Hematopoietic multipotent progenitor cell treated with erythropoietin and hydrocortisone succinate and interleukin-3 and kit ligand, for 17 days (in vitro differentiated cells): ENCODE results near the gene JCHAIN.

Source experiments
- DNase-seq: peaks from one replicate; pipeline ENCODE4 v3.0.0-alpha.2; 2015; ENCODE audit warnings: low spot score

The JCHAIN gene

GRCh38 chr4:70640192-70640591, 26.1 kb downstream of the JCHAIN start:
- no peak for DNase-seq

DNA sequence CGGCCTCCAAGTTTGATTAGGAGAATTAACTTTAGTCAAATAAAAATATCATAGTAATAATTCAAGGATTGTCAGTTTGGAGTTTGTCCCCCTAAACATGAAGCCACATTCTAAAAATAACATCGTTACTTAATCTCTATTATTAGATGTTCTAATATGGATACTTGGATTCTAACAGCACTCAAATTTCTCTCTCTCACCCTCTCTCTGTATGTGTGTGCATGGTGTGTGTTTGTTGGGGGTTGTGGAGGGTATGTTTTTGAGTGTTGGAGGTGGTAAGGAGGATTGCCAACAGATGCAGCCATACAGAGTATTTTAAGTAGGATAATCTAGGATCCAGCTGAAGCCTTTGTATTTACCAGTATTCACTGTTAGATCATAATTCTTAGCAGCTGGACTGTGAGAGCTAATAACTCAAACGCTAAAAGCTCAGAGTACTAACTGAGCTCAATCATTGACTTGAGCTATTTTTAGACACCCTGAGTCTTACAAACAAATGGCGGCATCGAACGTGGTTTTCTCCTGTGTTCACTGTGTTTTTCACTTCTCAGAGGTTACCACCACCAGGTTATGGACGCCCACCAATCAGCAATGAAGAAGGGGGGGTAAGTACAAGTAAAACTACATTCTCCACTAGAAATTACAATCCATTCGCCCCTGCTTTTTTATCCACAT, 28.9 kb downstream of the JCHAIN start:
- DNase-seq = no peak

DNA sequence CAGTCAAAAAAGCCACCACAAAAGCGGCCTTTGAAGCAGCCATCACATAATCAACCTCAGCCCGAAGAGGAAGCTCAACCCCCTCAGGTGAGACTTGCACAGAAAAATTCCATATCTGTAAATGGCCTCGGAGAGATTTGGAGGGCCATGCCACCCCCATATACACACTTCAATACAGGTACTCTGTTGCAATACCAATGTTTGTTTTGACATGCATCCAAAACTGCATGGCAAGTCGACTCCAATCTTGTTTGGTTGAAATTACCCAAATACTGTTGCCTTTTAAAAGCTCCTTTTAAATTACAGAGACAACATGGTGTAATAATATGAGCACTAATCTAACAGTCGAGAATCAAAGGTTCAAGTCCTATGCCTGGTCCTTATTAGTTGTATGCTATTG, 31.8 kb downstream of the JCHAIN start:
- DNase-seq = no peak

- DNase-seq = no peak
Observed at GRCh38 chr4:70632028-70632427, 34.3 kb downstream of the JCHAIN start.

GRCh38 chr4:70630162-70630561, 36.1 kb downstream of the JCHAIN start:
- no peak for DNase-seq

DNA sequence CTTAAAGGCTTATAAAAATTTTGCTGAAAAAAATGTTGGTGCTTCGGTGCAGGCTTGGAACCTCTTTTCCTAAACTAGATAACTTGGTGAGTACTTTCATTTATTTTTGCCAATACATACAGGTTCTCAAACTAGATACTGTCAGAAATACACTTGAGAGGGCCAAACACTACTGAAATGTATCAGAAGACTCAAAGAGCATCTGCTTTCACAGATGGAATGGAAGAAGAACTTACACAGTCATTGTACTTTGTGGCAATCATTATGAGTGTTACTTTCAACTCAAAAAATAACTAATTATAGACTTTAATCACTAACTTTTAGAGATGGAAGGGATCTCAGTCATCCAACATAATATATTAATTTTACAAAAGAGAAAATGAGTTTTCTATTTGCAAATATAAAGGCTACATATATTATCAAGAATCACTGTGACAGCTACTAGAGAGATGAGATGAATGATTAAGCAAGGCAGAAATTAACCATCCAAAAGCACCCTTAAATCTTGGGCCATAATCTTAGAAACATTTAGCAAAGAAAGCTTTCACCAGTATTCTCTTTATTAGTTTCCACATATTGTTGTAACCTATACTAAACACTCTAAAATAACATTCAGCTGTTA, 36.7 kb downstream of the JCHAIN start:
- no peak for DNase-seq

- DNase-seq = no peak
Observed at GRCh38 chr4:70628444-70628843, 37.9 kb downstream of the JCHAIN start, which contains the start of gene ENAM. Gene ENAM (plus strand): TSS chr4:70628744. CDS start chr4:70629501, 757 bp downstream.

DNA sequence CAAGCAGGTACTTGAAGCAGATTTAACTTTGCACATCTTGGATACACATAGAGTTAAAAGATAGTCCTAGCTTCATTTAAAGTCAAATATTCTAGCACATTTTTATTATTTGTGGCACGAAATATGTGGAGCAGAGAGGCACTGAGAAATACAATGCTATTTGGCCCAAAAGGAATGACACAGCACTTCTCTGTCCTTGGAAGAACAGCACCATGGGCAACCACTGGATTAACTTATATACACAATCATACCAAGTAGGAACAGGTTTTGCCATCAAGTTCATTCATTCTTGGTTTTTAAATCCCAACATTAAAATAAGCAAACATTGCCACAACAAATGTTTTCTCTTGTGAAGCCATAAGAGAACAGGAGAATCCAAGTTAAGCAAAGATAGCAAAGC, 38.7 kb downstream of the JCHAIN start:
- DNase-seq = no peak

DNA sequence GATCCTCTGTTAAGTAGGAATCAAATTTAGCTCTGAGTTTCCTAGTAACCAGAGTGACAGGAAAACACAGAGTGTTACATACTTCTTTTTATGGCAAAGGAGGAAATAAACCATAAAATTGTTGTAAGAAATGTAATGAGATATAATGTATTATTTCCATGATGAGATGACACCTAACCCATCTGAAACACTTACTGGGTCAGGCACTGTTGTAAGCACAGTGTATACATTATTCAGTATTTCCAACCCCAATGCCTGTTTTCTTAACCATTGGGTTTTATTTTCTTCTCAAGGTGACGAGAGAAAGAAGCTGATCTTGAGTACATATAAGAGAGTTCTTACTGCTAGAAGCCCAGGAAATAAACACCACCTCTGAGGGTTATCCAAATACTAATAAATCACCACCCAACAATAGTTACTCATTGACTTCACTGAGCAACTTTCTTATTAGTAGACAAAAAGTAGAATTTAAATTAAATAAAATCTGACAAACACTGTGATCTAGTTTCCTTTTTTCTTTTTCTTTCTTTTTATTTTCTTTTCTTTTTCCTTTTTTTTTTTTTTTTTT, 42.0 kb downstream of the JCHAIN start:
- DNase-seq = no peak

- no peak for DNase-seq
Observed at GRCh38 chr4:70623323-70623722, 43.0 kb downstream of the JCHAIN start.

GRCh38 chr4:70619778-70620177, 46.5 kb downstream of the JCHAIN start:
- no peak for DNase-seq

DNA sequence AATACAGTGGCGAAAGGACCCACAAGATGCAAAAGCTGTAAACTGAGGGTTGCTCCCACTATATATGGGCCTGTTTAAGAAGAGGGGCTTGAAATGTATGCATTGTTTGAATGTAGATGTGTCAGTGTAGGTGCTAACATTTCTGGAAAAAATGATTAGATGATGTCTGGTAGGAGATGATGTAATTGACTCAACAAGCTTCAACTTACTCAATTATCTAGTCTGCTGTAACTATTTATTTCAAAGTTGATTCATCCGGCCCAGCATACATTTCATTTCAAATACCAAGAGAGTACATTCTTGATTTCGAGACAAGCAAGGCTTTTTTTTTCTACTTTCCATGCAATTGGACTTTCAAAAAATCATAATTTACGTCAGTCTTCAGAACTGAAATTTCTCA, 47.0 kb downstream of the JCHAIN start:
- DNase-seq = no peak

DNA sequence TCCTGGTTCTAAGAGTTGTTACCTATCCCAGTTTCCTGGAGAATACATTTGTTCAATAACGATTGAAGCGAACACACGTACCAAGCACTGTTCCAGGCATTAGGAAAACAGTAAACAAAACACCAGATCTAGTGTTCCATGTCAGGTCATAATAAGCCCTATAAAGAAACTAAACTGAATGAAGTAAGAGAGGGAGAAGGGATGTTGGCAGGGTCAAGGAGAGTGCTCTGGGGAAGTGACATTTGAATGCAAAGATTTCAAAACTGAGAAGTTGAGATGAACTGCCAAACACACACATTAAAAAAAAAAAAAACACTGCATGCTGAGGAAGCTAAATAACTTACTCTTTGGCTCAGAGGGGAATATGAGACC, 52.1 kb downstream of the JCHAIN start:
- DNase-seq = no peak

GRCh38 chr4:70613306-70614183, 52.8 kb downstream of the JCHAIN start:
- no peak for DNase-seq

GRCh38 chr4:70608324-70608723, 58.0 kb downstream of the JCHAIN start:
- DNase-seq = no peak

DNA sequence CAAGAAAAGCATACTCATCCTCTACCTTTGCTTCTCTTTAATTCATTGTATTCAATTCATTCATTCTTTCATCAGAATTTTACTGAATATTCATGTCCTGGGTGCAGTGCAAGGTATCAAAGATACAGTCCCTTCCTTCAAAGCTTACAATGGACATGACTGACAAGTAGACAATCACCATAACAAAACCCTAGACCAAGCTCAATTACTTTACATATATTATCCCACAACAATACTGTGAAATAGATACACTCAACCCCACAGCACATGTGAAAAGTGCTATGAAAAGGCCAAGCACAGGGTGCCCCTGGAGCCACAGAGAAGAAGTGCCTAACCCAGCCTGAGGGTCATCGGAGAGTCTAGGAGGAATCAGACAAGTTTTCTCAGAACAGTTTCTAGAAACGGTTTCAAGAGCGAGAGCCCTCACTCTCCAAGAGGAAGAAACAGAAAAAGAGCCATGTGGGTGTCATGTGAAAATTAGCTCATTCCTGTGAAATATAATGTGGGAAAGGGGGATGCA, 58.9 kb downstream of the JCHAIN start:
- DNase-seq = no peak

DNA sequence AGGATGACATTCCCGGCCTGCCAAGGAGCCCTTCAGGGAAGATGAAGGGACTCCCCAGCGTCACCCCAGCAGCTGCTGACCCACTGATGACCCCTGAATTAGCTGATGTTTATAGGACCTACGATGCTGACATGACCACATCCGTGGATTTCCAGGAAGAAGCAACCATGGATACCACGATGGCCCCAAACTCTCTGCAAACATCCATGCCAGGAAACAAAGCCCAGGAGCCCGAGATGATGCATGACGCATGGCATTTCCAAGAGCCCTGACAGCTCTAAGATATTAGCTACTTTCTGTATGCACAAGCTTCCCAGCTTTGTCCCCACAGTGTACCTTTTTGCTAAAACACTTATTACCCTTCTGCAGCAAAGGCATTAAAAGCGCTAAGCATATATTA, 59.8 kb downstream of the JCHAIN start:
- no peak for DNase-seq
